Glomerular endothelial cell (primary cell): Measurements from ENCODE around the gene NXPH4. TPM values are rescaled to one million over a fixed set of nuclear protein-coding genes. Genes with fewer than 3 reads are reported as not detected.

ENCODE experiments used
- DNase-seq: peaks from one replicate; pipeline ENCODE4 v3.0.0-alpha.2; 2011; ENCODE audit warnings: low read depth, low spot score; ENCODE audit errors: extremely low read depth
- total RNA-seq: library from RNA; depleted of rRNA; stranded (reverse); fragments of >200 nt; gene quantifications from 2 replicates; pipeline ENCODE4 v1.2.3, GENCODE V29; 2015

Gene NXPH4
- total RNA-seq, 1 donor from 2014 or later = 2.5 TPM

- DNase-seq = no peak
These were observed 50.1 kb downstream of the NXPH4 start for GRCh38 chr12:57266681-57267080.

- DNase-seq = no peak
These were observed 51.7 kb downstream of the NXPH4 start for GRCh38 chr12:57268264-57268663.

- DNase-seq = no peak
These were observed 54.4 kb downstream of the NXPH4 start for GRCh38 chr12:57270966-57271470.

GRCh38 chr12:57272337-57273151, 56.0 kb downstream of the NXPH4 start:
- no peak for DNase-seq

GRCh38 chr12:57273516-57273915, 56.9 kb downstream of the NXPH4 start:
- DNase-seq = no peak

Other genes with a start within 250 kb of the NXPH4 start
- gene ZBTB39, start 210.2 kb upstream of the NXPH4 start, total RNA-seq = 5.3 and 8.0 TPM in 2 replicates
- gene TAC3, start 200.3 kb upstream of the NXPH4 start, total RNA-seq = not detected in 2 replicates
- gene MYO1A, start 166.7 kb upstream of the NXPH4 start, total RNA-seq = not detected in 2 replicates
- 7.9 and 8.0 TPM in 2 replicates for gene NEMP1, start 138.0 kb upstream of the NXPH4 start, total RNA-seq
- gene NAB2, start 127.7 kb upstream of the NXPH4 start, total RNA-seq = 16.4 and 17.2 TPM in 2 replicates
- gene STAT6, start 105.4 kb upstream of the NXPH4 start, total RNA-seq = 91.2 and 108 TPM in 2 replicates
- gene LRP1, start 88.3 kb upstream of the NXPH4 start, total RNA-seq = 12.4 and 21.4 TPM in 2 replicates
- not detected in 2 replicates for gene LRP1-AS, start 69.2 kb upstream of the NXPH4 start, total RNA-seq
- 64.0 and 92.2 TPM in 2 replicates for gene SHMT2, start 12.9 kb downstream of the NXPH4 start, total RNA-seq
- gene STAC3, start 34.4 kb downstream of the NXPH4 start, total RNA-seq = 0.18 and 0.58 TPM in 2 replicates
- gene R3HDM2, start 214.2 kb downstream of the NXPH4 start, total RNA-seq = 18.6 and 19.7 TPM in 2 replicates
- not detected in 2 replicates for gene INHBC, start 218.0 kb downstream of the NXPH4 start, total RNA-seq
- gene INHBE, start 238.5 kb downstream of the NXPH4 start, total RNA-seq = not detected in 2 replicates
- 0.12 and 0.19 TPM in 2 replicates for gene GLI1, start 243.0 kb downstream of the NXPH4 start, total RNA-seq